Mesenchymal stem cell (in vitro differentiated cells and primary cell): ENCODE data around the gene ATG7.

Experiments
- DNase-seq: peaks from one replicate; pipeline ENCODE4 v3.0.0-alpha.2; 2013
- H2AFZ ChIP-seq: one replicate; pipeline ENCODE4 v1.6.1; 2013; ENCODE audit warnings: low read depth, mild to moderate bottlenecking, control low read depth, inconsistent platforms, low read length, moderate library complexity
- H2AK5ac ChIP-seq: 2 replicates; pipeline ENCODE4 v1.6.1; 2013; ENCODE audit warnings: low read length, moderate library complexity, mild to moderate bottlenecking, inconsistent platforms; ENCODE audit not compliant: severe bottlenecking
- H2BK120ac ChIP-seq: one replicate; pipeline ENCODE4 v1.6.1; 2013; ENCODE audit warnings: low read depth, mild to moderate bottlenecking, inconsistent platforms, low read length, moderate library complexity
- H2BK12ac ChIP-seq, 2 experiments: one replicate each; pipeline ENCODE4 v1.6.1; 2013; ENCODE audit warnings: inconsistent platforms in 2 of 2, low read length in 2 of 2, mild to moderate bottlenecking in 2 of 2, moderate library complexity in 2 of 2, control low read depth in 1 of 2
- H2BK15ac ChIP-seq: one replicate; pipeline ENCODE4 v1.6.1; 2013; ENCODE audit warnings: mild to moderate bottlenecking, low read depth, inconsistent platforms; ENCODE audit not compliant: poor library complexity, severe bottlenecking
- H2BK5ac ChIP-seq: 2 replicates; pipeline ENCODE4 v1.6.1; 2013; ENCODE audit warnings: low read depth, mild to moderate bottlenecking, low read length, control low read depth, inconsistent platforms; ENCODE audit not compliant: poor library complexity, severe bottlenecking
- H3K14ac ChIP-seq, 2 experiments: one replicate each; pipeline ENCODE4 v1.6.1; 2013; ENCODE audit warnings: inconsistent platforms in 2 of 2, low read length in 2 of 2, control low read depth in 1 of 2, mild to moderate bottlenecking in 1 of 2, moderate library complexity in 1 of 2
- H3K18ac ChIP-seq, 2 experiments: one replicate each; pipeline ENCODE4 v1.6.1; 2013; ENCODE audit warnings: inconsistent platforms in 2 of 2, low read length in 2 of 2, control low read depth in 1 of 2, low read depth in 1 of 2, mild to moderate bottlenecking in 1 of 2
- H3K23ac ChIP-seq, 2 experiments: one replicate each; pipeline ENCODE4 v1.6.1; 2013; ENCODE audit warnings: inconsistent platforms in 2 of 2, low read length in 2 of 2, mild to moderate bottlenecking in 2 of 2, moderate library complexity in 2 of 2, control low read depth in 1 of 2
- H3K27ac ChIP-seq: 2 replicates; pipeline ENCODE4 v1.5.1; 2013; ENCODE audit warnings: mild to moderate bottlenecking, moderate library complexity, low read length, control low read depth, inconsistent platforms; ENCODE audit not compliant: poor library complexity, severe bottlenecking
- H3K27me3 ChIP-seq, 2 experiments: 2 replicates each; pipeline versions ENCODE4 v1.6.1 to v1.7.0; 2013; ENCODE audit warnings: low read length in 2 of 2, mild to moderate bottlenecking in 2 of 2, moderate library complexity in 2 of 2, control low read depth in 1 of 2, inconsistent platforms in 1 of 2; ENCODE audit not compliant: control insufficient read depth in 1 of 2, insufficient read depth in 1 of 2
- H3K36me3 ChIP-seq, 2 experiments: 2 replicates each; pipeline versions ENCODE4 v1.6.1 to v1.7.0; 2013; ENCODE audit warnings: low read length in 2 of 2, control low read depth in 1 of 2, inconsistent platforms in 1 of 2, low read depth in 1 of 2, mild to moderate bottlenecking in 1 of 2; ENCODE audit not compliant: insufficient read depth in 2 of 2, control insufficient read depth in 1 of 2
- H3K4ac ChIP-seq, 2 experiments: one replicate each; pipeline ENCODE4 v1.6.1; 2013; ENCODE audit warnings: inconsistent platforms in 2 of 2, low read length in 2 of 2, mild to moderate bottlenecking in 2 of 2, moderate library complexity in 2 of 2, control low read depth in 1 of 2, low read depth in 1 of 2
- H3K4me1 ChIP-seq: 2 replicates; pipeline ENCODE4 v1.6.1; 2013; ENCODE audit warnings: low read depth, low read length, control low read depth; ENCODE audit not compliant: control insufficient read depth, insufficient read depth
- H3K4me2 ChIP-seq: 2 replicates; pipeline ENCODE4 v1.6.1; 2013; ENCODE audit warnings: low read length, mild to moderate bottlenecking, inconsistent platforms; ENCODE audit not compliant: poor library complexity, severe bottlenecking
- H3K4me3 ChIP-seq, 2 experiments: 2 replicates each; pipeline versions ENCODE4 v1.5.1 to v1.7.0; 2013; ENCODE audit warnings: low read length in 2 of 2, mild to moderate bottlenecking in 2 of 2, control low read depth in 1 of 2, low read depth in 1 of 2; ENCODE audit not compliant: insufficient read depth in 1 of 2
- H3K79me1 ChIP-seq: replicated peaks from 2 replicates; pipeline ENCODE4 v1.6.1; 2013; ENCODE audit warnings: mild to moderate bottlenecking, control low read depth, low read length, inconsistent platforms; ENCODE audit not compliant: poor library complexity, severe bottlenecking
- H3K9ac ChIP-seq: 2 replicates; pipeline ENCODE4 v1.7.0; 2013; ENCODE audit warnings: mild to moderate bottlenecking, low read length, moderate library complexity
- H3K9me3 ChIP-seq: 2 replicates; pipeline ENCODE4 v1.7.0; 2013; ENCODE audit warnings: mild to moderate bottlenecking, low read length; ENCODE audit not compliant: control insufficient read depth
- H4K8ac ChIP-seq: one replicate; pipeline ENCODE4 v1.6.1; 2013; ENCODE audit warnings: inconsistent platforms, mild to moderate bottlenecking, low read length, moderate library complexity
- H4K91ac ChIP-seq: one replicate; pipeline ENCODE4 v1.6.1; 2013; ENCODE audit warnings: mild to moderate bottlenecking, low read length, inconsistent platforms
- WGBS: methylation state at CpG from one replicate; pipeline ENCODE4 v1.1.7; 2013; ENCODE audit warnings: mixed read lengths; 5-methylcytosine and 5-hydroxymethylcytosine counted together

The ATG7 gene

GRCh38 chr3:11539218-11539617, 267.0 kb downstream of the ATG7 start:
- no peak for DNase-seq
- 95% methylated on average over 4 of the region's 5 CpGs for WGBS
- no peak overlapping the region for H2AK5ac ChIP-seq

GRCh38 chr3:11539677-11540076, 267.5 kb downstream of the ATG7 start:
- DNase-seq: no peak
- Histone ChIP-seq H2AFZ (no peak overlapping the region), H2BK15ac (no peak overlapping the region), H2BK120ac (no peak overlapping the region), H4K91ac (no peak overlapping the region), H3K36me3 (peaks cover 0 to 15% of the 10 kb centered on the region in 2 experiments), H3K18ac (no peak overlapping the region), H3K4me3 (no peak overlapping the region), H3K4me2 (no peak overlapping the region), H3K4me1 (peaks cover 29% of the 10 kb centered on the region), H3K9me3 (no peaks in the 10 kb centered on the region), H2BK12ac (no peak overlapping the region), H4K8ac (no peak overlapping the region), H2BK5ac (no peak overlapping the region), H3K27ac (no peak overlapping the region), H3K9ac (no peak overlapping the region), H3K4ac (no peak overlapping the region), H3K14ac (no peak overlapping the region), H3K27me3 (no peaks in the 10 kb centered on the region), H3K79me1 (peaks cover 28% of the 10 kb centered on the region), H2AK5ac (no peak overlapping the region), H3K23ac (no peak overlapping the region)
- WGBS: 91% methylated on average over 14 of the region's 14 CpGs

More at GRCh38 chr3:11539218-11539617, 267.0 kb downstream of the ATG7 start:
- Histone ChIP-seq H3K9me3 (no peaks in the 10 kb centered on the region), H3K4me1 (peaks cover 29% of the 10 kb centered on the region), H3K79me1 (peaks cover 28% of the 10 kb centered on the region), H2BK15ac (no peak overlapping the region), H3K27me3 (no peaks in the 10 kb centered on the region), H2BK120ac (no peak overlapping the region), H4K91ac (no peak overlapping the region), H3K23ac (no peak overlapping the region), H3K36me3 (peaks cover 0 to 18% of the 10 kb centered on the region in 2 experiments), H2BK5ac (no peak overlapping the region), H3K4ac (no peak overlapping the region), H3K27ac (no peak overlapping the region), H3K4me3 (no peak overlapping the region), H3K9ac (no peak overlapping the region), H2BK12ac (no peak overlapping the region), H2AFZ (no peak overlapping the region), H4K8ac (no peak overlapping the region), H3K4me2 (no peak overlapping the region), H3K18ac (no peak overlapping the region), H3K14ac (no peak overlapping the region)

GRCh38 chr3:11541321-11542303, 269.4 kb downstream of the ATG7 start:
- H3K36me3 ChIP-seq: peaks cover 0 to 10% of the 10 kb centered on the region in 2 experiments
- H3K23ac ChIP-seq: no peak overlapping the region
- peak overlapping the region; percentile 7 for H2AK5ac ChIP-seq
- H2AFZ ChIP-seq: no peak overlapping the region
- no peak overlapping the region for H3K14ac ChIP-seq
- 93% methylated on average over 16 of the region's 16 CpGs for WGBS
- H3K9me3 ChIP-seq: no peaks in the 10 kb centered on the region
- no peak overlapping the region for H2BK120ac ChIP-seq
- peak overlapping the region; percentile 57 for H4K91ac ChIP-seq
- H2BK15ac ChIP-seq: no peak overlapping the region
- H2BK12ac ChIP-seq: no peak overlapping the region
- no peak overlapping the region for H2BK5ac ChIP-seq
- H3K9ac ChIP-seq: no peak overlapping the region
- H4K8ac ChIP-seq: no peak overlapping the region
- no peak for DNase-seq
- H3K4me1 ChIP-seq: peaks cover 31% of the 10 kb centered on the region
- H3K27me3 ChIP-seq: no peaks in the 10 kb centered on the region
- no peak overlapping the region for H3K18ac ChIP-seq
- peaks cover 33% of the 10 kb centered on the region for H3K79me1 ChIP-seq
- H3K27ac ChIP-seq: no peak overlapping the region
- H3K4me3 ChIP-seq: no peak overlapping the region
- H3K4ac ChIP-seq: peak overlapping the region in 1 of 2 experiments; percentile 64
- H3K4me2 ChIP-seq: no peak overlapping the region

- Histone ChIP-seq H4K91ac (peak overlapping the region; percentile 73), H3K4me3 (no peak overlapping the region), H3K18ac (peak overlapping the region in 1 of 2 experiments; percentile 44)
Observed at GRCh38 chr3:11542551-11542950, 270.4 kb downstream of the ATG7 start.

More at GRCh38 chr3:11542551-11542950, 270.4 kb downstream of the ATG7 start:
- no peak for DNase-seq
- no peak overlapping the region for H2BK120ac ChIP-seq
- H4K8ac ChIP-seq: no peak overlapping the region
- H3K9me3 ChIP-seq: no peaks in the 10 kb centered on the region
- H2BK5ac ChIP-seq: no peak overlapping the region
- H3K27me3 ChIP-seq: no peaks in the 10 kb centered on the region
- H3K36me3 ChIP-seq: peaks cover 0 to 7% of the 10 kb centered on the region in 2 experiments
- H3K27ac ChIP-seq: no peak overlapping the region
- no peak overlapping the region for H3K4ac ChIP-seq
- no peak overlapping the region for H3K14ac ChIP-seq
- H2AFZ ChIP-seq: no peak overlapping the region
- no peak overlapping the region for H3K4me2 ChIP-seq
- H2BK15ac ChIP-seq: no peak overlapping the region
- WGBS: 98% methylated on average over 7 of the region's 7 CpGs
- H2BK12ac ChIP-seq: peak overlapping the region in 1 of 2 experiments; percentile 45
- no peak overlapping the region for H3K9ac ChIP-seq
- H3K79me1 ChIP-seq: peaks cover 36% of the 10 kb centered on the region
- peaks cover 31% of the 10 kb centered on the region for H3K4me1 ChIP-seq
- H3K23ac ChIP-seq: no peak overlapping the region
- no peak overlapping the region for H2AK5ac ChIP-seq
